GM18526 (cell line): Measurements from ENCODE around the gene SLC8A1.

ENCODE experiments used
- POLR2A ChIP-seq: IDR thresholded peaks from 3 replicates; pipeline ENCODE4 v1.6.1; 2011; ENCODE audit not compliant: insufficient read length; ENCODE audit errors: extremely low read depth

Gene SLC8A1

GRCh38 chr2:40304340-40304739 is 147.6 kb downstream of the SLC8A1 start:
- TF ChIP-seq POLR2A: no peak

GRCh38 chr2:40303746-40304145 is 148.1 kb downstream of the SLC8A1 start:
- no peak for TF ChIP-seq POLR2A

DNA sequence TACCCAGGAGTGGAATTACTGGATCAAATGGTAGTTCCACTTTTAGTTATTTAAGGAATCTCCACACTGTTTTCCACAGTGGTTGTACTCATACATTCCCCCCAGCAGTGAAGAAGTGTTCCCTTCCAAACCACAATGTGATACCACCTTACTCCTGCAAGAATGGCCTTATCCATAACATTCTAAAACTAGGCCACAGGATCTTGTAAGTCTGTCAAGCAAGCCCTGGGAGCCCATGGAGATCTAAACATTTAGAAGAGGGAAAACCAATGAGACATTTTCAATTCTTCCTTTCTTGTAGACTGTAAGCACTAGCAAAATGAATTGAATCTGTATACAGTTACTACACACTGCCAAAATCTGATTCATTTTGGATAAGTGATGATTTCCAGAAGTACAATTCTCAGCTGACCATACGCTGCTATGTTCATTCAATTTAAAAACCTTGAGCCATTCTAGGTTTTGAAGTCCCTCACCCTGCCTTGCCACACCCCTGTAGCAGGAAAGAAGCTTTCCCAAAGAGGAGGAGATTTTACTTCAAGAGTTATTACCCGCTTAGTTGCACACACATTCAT is 149.1 kb downstream of the SLC8A1 start:
- TF ChIP-seq POLR2A: no peak

DNA sequence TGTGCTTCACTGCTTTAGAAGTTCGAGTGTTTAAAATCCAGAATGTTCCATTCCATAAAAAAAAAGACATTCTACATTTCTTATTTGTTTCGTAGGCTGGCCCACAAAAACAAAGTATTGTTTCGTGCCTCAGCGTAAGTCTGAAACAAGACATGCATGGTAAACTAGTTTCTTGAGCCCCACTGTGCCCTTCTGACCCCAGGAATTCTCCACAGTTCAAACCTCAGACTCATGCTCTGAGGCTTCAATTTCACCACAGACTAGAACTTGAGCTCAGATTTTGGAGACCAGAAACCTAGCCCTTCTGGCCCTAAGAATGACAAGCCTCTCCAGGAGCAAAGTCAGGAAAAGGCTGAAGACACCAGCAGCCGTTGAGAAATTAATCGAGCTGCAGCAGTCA is 151.5 kb downstream of the SLC8A1 start:
- no peak for TF ChIP-seq POLR2A

DNA sequence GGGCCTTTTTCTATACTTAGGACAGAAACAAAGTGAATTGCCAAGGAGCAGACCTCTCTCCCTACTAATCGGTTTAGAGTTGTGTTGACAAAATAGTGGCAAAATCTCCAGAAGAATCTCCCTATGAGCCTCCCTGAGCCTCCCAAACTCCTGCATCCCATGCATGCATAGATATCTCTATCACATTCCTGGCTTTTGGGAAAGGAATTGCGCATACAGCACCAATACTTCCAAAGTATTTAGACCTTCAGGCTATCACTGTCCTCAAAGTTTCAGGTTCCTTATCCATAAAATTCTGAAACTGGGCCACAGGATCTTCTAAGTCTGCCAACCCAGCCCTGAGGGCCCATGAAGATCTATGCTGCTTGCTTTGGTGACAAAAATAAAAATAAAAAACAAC is 152.1 kb downstream of the SLC8A1 start:
- no peak for TF ChIP-seq POLR2A

DNA sequence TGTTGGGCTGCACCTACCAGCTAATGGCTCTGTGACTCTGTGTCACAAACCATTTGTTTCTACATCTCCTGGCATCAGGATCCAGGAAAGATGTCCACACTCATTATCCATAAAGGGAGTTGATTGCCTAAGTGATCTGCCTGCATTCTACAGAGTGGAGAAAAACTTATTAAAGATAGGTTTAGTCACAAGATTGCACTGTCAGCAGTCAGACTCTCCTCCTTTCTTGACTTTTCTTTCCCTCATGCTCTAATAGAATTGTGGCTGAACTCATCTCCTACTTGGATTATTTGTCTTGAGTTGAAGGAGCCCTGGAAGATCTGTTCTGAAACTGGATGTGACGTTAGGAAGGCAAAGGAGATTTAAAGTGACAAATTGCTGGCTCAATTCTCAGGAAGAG is 152.7 kb downstream of the SLC8A1 start:
- no peak for TF ChIP-seq POLR2A

- no peak for TF ChIP-seq POLR2A
These were observed 153.9 kb downstream of the SLC8A1 start for GRCh38 chr2:40298026-40298425.

DNA sequence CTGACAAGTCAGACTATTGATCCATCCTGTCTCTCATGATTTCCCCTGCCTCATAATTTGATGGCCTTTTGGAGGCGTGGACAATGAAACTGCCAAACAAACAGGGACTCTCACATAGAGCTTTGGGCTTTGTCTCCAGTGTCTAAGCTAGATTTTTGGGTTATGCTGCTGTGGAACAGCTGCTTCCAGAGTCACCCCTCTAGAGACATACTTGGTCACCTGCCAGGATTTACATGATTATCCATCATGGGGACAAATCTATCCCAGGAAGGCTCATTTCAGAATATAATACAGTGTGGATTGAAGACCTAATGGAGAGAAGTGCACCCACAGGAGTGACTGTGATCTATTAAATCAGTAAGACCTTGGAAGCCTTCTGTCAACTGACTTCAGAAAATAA is 159.6 kb downstream of the SLC8A1 start:
- TF ChIP-seq POLR2A: no peak

DNA sequence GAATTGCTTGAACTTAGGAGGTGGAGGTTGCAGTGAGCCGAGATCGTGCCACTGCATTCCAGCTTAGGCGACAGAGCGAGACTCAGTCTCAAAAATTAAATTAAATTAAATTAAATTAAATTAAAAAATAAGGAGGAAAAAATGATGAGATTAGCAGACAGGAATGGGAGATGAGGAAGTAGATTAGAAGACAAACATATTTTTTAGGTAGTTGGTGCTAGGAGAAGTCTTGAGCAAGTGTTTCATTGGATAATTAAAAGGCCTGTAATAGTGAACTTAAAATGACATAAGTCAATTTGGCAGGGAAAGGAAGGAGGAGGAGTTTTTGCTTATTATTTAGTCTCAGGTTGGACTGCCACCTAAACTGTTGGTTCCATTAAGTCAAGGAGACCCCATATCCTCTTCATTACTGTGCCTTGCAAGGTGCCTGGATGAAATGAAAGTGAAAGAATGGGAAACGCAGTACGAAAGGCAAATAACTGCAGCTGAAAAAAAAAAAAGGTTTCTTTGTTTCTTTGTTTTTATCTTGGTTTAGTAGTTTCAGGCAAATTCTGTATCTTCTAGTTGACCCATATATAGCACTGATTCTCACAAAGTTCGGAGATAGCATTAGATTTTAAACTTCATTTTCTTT is 162.0 kb downstream of the SLC8A1 start:
- no peak for TF ChIP-seq POLR2A

DNA sequence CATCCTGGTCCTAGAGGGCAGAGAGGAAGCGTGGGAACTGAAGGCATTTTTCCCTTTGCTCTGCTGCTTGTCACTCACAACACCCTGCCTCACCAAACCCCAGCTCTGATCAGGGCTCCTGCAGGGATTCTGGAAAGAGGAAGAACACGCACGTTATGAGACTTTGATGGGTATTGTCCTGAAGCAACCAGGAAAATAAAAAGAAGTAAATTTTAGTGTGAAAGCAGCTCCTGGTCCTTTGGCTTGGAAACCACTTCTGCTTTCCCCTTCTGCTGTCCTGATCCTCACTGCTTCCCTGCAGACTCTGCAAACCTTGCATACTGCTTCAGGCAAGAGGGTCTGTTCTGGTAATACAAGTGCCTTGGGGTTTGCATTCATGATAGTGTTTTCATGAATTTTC is 164.1 kb downstream of the SLC8A1 start:
- no peak for TF ChIP-seq POLR2A

GRCh38 chr2:40287195-40287594 is 164.7 kb downstream of the SLC8A1 start:
- TF ChIP-seq POLR2A: no peak

- no peak for TF ChIP-seq POLR2A
These were observed 165.2 kb downstream of the SLC8A1 start for GRCh38 chr2:40286721-40287120.

GRCh38 chr2:40285391-40285790 is 166.5 kb downstream of the SLC8A1 start:
- TF ChIP-seq POLR2A: no peak

DNA sequence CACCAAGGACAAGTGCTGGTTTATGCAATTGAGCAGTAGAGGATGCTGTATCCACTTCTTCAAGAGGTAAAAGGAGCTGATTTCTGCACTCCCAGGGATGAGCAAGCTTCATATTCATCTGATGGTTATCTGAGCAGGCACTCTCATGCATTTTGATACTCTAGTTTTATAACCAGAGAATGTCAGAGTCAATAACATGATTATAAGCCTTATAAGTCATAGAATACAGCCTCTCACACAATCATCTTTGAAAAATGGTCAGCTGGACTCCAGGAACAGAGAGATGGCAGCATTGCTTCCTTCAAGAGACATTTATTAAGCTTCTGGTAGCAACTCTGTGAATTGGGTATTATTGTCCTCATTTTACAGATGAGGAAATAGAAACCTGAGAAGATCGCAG is 167.1 kb downstream of the SLC8A1 start:
- no peak for TF ChIP-seq POLR2A

DNA sequence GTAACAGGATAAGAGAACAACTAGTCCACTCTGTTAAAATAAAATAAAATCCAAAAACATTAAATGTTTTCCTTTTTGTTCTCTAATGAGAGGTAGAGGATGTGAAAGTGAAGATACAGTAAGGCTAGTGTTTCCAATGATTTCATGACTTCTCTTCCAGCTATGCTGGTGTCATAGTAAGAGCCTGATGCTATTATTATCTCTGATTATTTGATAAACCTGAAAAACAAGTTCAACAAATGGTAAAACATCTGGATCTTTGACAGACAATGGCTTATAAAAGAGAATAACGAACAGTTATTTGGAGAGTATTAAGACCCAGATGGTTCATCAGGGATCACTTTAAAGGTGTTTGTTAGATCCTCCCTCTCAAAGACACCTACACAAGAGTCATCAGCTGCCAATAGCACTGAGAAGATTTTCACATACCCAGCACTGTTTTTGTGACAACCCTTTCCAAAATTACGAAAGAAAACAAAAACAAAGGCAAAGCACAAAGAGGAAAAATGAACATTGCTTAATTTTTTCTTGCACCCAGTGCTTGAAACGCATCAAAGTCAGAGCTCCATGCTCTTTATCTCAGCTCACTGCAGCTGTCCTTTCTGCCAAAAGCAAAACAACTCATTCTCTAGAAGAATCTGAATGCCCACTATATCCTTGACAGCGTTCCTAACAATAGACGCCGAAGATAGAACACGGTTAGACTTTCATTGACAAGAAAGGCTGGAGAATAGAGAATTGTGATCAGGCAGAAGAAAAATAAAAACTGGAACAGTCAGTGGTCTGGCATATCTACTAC is 168.6 kb downstream of the SLC8A1 start:
- TF ChIP-seq POLR2A: no peak

- no peak for TF ChIP-seq POLR2A
These were observed 169.5 kb downstream of the SLC8A1 start for GRCh38 chr2:40282428-40282827.
